ENCODE measurements around the gene DDN.

DDN gene

GRCh38 chr12:48966177-48966895, 32.8 kb downstream of the DDN start:
- no peak for DNase-seq (ENCODE audit: low spot score)

- no peak for DNase-seq (ENCODE audit: low spot score)
Observed at GRCh38 chr12:48965298-48965838, 33.8 kb downstream of the DDN start.

- DNase-seq (ENCODE audit: low spot score), result no peak
Observed at GRCh38 chr12:48961801-48962200, 37.4 kb downstream of the DDN start.

GRCh38 chr12:48961331-48961730, 37.8 kb downstream of the DDN start:
- no peak for DNase-seq (ENCODE audit: low spot score)

GRCh38 chr12:48960834-48961233, 38.3 kb downstream of the DDN start:
- DNase-seq (ENCODE audit: low spot score), result no peak

- DNase-seq (ENCODE audit: low spot score), result no peak
Observed at GRCh38 chr12:48958049-48958388, 41.2 kb downstream of the DDN start.

- DNase-seq (ENCODE audit: low spot score), result peak; percentile 97
Observed at GRCh38 chr12:48957141-48958048, 41.8 kb downstream of the DDN start, which contains the start of gene ARF3. ARF3 (minus strand) TSS chr12:48957487; CDS start chr12:48941095, 16,392 bp downstream.

- peak; percentile 96 for DNase-seq (ENCODE audit: low spot score)
Observed at GRCh38 chr12:48956279-48957140, 42.7 kb downstream of the DDN start.

- no peak for DNase-seq (ENCODE audit: low spot score)
Observed at GRCh38 chr12:48954841-48955501, 44.2 kb downstream of the DDN start.

- DNase-seq (ENCODE audit: low spot score), result no peak
Observed at GRCh38 chr12:48954061-48954460, 45.1 kb downstream of the DDN start.

- no peak for DNase-seq (ENCODE audit: low spot score)
Observed at GRCh38 chr12:48952691-48953090, 46.5 kb downstream of the DDN start.

GRCh38 chr12:48947727-48948126, 51.4 kb downstream of the DDN start:
- DNase-seq (ENCODE audit: low spot score), result no peak

- no peak for DNase-seq (ENCODE audit: low spot score)
Observed at GRCh38 chr12:48946943-48947342, 52.2 kb downstream of the DDN start.

- DNase-seq (ENCODE audit: low spot score), result no peak
Observed at GRCh38 chr12:48946205-48946604, 53.0 kb downstream of the DDN start.

Data from AG08395 (cell line).